Pancreas (tissue), 10 donors: ENCODE data around the gene MMP2. TPM values are rescaled to one million over a fixed set of nuclear protein-coding genes. Genes with fewer than 3 reads are reported as not detected.
A peak's percentile ranks its signal among the peaks of the same experiment; 100 is the strongest.

Source experiments
- ATAC-seq, 4 donors: fragments of 200-7000 bp; cut with Tn5 transposase; one replicate each; pipeline versions ENCODE4 v1.8.0 to v1.9.1; 2020; ENCODE audit warnings: mild to moderate bottlenecking in 4 of 4, moderate library complexity in 4 of 4
- DNase-seq, 6 donors: peaks; one replicate each; pipeline ENCODE4 v3.0.0-alpha.2; 2020
- FAIRE-seq: peaks from 2 replicates; lab custom pipeline; 2012; peaks lifted over from hg19 to GRCh38; lab: Jason Lieb, UNC
- H3K27ac ChIP-seq, 4 donors: fragments of 200-600 bp; sonication (generic); 1 replicate in 3 of 4; 2 replicates in 1 of 4; pipeline versions ENCODE4 v1.5.0 to v1.8.0; 2020
- H3K27me3 ChIP-seq, 4 donors: fragments of 200-600 bp; one replicate each; pipeline ENCODE4 v1.8.0; 2021
- H3K36me3 ChIP-seq, 3 donors: fragments of 200-600 bp; sonication (generic) in 1 of 3; one replicate each; pipeline versions ENCODE4 v1.5.0 to v1.8.0; 2020 to 2021
- H3K4me1 ChIP-seq, 3 donors: fragments of 200-600 bp; one replicate each; pipeline ENCODE4 v1.8.0; 2021
- H3K4me3 ChIP-seq, 4 donors: fragments of 200-600 bp; sonication (generic) in 2 of 4; one replicate each; pipeline versions ENCODE4 v1.5.0 to v1.8.0; 2020 to 2021
- H3K9me3 ChIP-seq, 4 donors: fragments of 200-600 bp; one replicate each; pipeline ENCODE4 v1.8.0; 2021
- CTCF ChIP-seq, 4 donors: fragments of 200-600 bp; sonication (generic) in 3 of 4; IDR thresholded peaks; one replicate each; pipeline versions ENCODE4 v1.5.0 to v1.8.0; 2021; ENCODE audit warnings: antibody characterized with exemption in 4 of 4
- WGBS, 2 donors: extraction: QIAGEN DNeasy Blood & Tissue Kit; methylation state at CpG; one replicate each; pipeline ENCODE4 v1.1.7; 2013; 5-methylcytosine and 5-hydroxymethylcytosine counted together
- intact Hi-C, 3 donors: fragments of 100-400 bp; cut with DNase I; formaldehyde crosslinking; loops; one replicate each; pipeline versions ENCODE4 v1.11.1 to v1.14.2; 2022
- polyA plus RNA-seq, 2 donors: library from polyadenylated mRNA; stranded (reverse); fragments of 200-250 nt; gene quantifications; one replicate each; pipeline ENCODE4 v1.2.3, GENCODE V29; 2013
- total RNA-seq, 6 donors: library from RNA; stranded (reverse); fragmentation: NEBNext Ultra II Directional in 4 of 6; extraction: Animal tissue kit (Norgen Biotek cat#: 25700) in 4 of 6; gene quantifications; one replicate each; pipeline versions ENCODE4 v1.2.1 to v1.2.4, GENCODE V29; 2021 to 2023
- donor health status: healthy with polysubstance abuse.
- donor health status: DM: no; HTN: no; CAD: no; lungs with moderate emphysema.
- donor health status: DM: no; HTN: no; CAD: no.
- donor health status: control.
- donor health status: control.
- donor health status: Bipolar disorder and iron deficiency.
- donor health status: DM: yes; HTN: yes; CAD: no.
- donor health status: DM: no; HTN: no; CAD: no.
- donor health status: DM: no; HTN: no; CAD: no.
- donor health status: DM: yes; HTN: yes; CAD: no.

MMP2 gene
- total and polyA plus RNA-seq, 8 donors = 6.5 to 108 (median 13.2) TPM

- 4 to 5% methylated on average over 24 to 25 of the region's 25 CpGs for WGBS, 2 donors
- Histone ChIP-seq H3K36me3 (no peaks in the 10 kb centered on the region), H3K9me3 (no peaks in the 10 kb centered on the region), H3K27ac (no peak overlapping the region), H3K4me3 (peak overlapping the region in 1 of 4 donors; percentile 43), H3K27me3 (peaks cover 0 to 4% (median 0%) of the 10 kb centered on the region in 4 donors), H3K4me1 (no peaks in the 10 kb centered on the region)
- peak in 5 of 6 donors; percentile 18 to 64 (median 51) for DNase-seq
- no peak for FAIRE-seq
- TF ChIP-seq CTCF (IDR thresholded peaks at IDR 0.05) = no peak
- ATAC-seq = peak; percentile 36 to 77 (median 56)
- intact Hi-C loops = no loop called here
Measured at GRCh38 chr16:55480228-55480655, 1.2 kb downstream of the MMP2 start.

- DNase-seq = no peak
- H3K4me1 ChIP-seq = no peaks in the 10 kb centered on the region
- no peak for TF ChIP-seq CTCF (IDR thresholded peaks at IDR 0.05)
- no peak overlapping the region for H3K27ac ChIP-seq
- intact Hi-C loops = no loop called here
- WGBS, 2 donors = 56 to 61% methylated on average over 4 of the region's 4 CpGs
- no peak for FAIRE-seq
- H3K4me3 ChIP-seq = no peak overlapping the region
- no peaks in the 10 kb centered on the region for H3K9me3 ChIP-seq
- no peaks in the 10 kb centered on the region for H3K36me3 ChIP-seq
- H3K27me3 ChIP-seq = peaks cover 0 to 4% (median 0%) of the 10 kb centered on the region in 4 donors
- ATAC-seq = no peak
Measured at GRCh38 chr16:55481023-55481422, 2.0 kb downstream of the MMP2 start.

GRCh38 chr16:55482056-55482455 is 3.1 kb downstream of the MMP2 start:
- intact Hi-C loops = no loop called here
- Histone ChIP-seq H3K27ac (no peak overlapping the region), H3K9me3 (no peaks in the 10 kb centered on the region), H3K36me3 (no peaks in the 10 kb centered on the region), H3K27me3 (peaks cover 0 to 4% (median 0%) of the 10 kb centered on the region in 4 donors), H3K4me3 (no peak overlapping the region), H3K4me1 (no peaks in the 10 kb centered on the region)
- TF ChIP-seq CTCF (IDR thresholded peaks at IDR 0.05) = no peak
- 71 to 80% methylated on average over 2 of the region's 2 CpGs for WGBS, 2 donors
- no peak for FAIRE-seq
- ATAC-seq = no peak
- no peak for DNase-seq

- TF ChIP-seq CTCF (IDR thresholded peaks at IDR 0.05) = no peak
- FAIRE-seq (no peak), ATAC-seq (peak in 3 of 4 donors; percentile 36 to 47 (median 44)), DNase-seq (no peak)
- intact Hi-C loops = no loop called here
- Histone ChIP-seq H3K9me3 (no peaks in the 10 kb centered on the region), H3K27ac (no peak overlapping the region), H3K4me3 (no peak overlapping the region), H3K27me3 (no peaks in the 10 kb centered on the region), H3K36me3 (no peaks in the 10 kb centered on the region), H3K4me1 (no peaks in the 10 kb centered on the region)
- WGBS, 2 donors = 71 to 74% methylated on average over 13 of the region's 13 CpGs
Measured at GRCh38 chr16:55487048-55487803, 8.2 kb downstream of the MMP2 start.

- DNase-seq = no peak
- TF ChIP-seq CTCF (IDR thresholded peaks at IDR 0.05) = no peak
- H3K4me1 ChIP-seq = no peaks in the 10 kb centered on the region
- no peaks in the 10 kb centered on the region for H3K9me3 ChIP-seq
- no peak for FAIRE-seq
- ATAC-seq = no peak
- no peak overlapping the region for H3K4me3 ChIP-seq
- no peaks in the 10 kb centered on the region for H3K27me3 ChIP-seq
- intact Hi-C loops = no loop called here
- no peaks in the 10 kb centered on the region for H3K36me3 ChIP-seq
- no peak overlapping the region for H3K27ac ChIP-seq
- WGBS, 2 donors = 72 to 80% methylated on average over 12 of the region's 12 CpGs
Measured at GRCh38 chr16:55488306-55488705, 9.3 kb downstream of the MMP2 start.
